Smooth muscle cell (in vitro differentiated cells): ENCODE data around the gene BIN1. TPM values are rescaled to one million over a fixed set of nuclear protein-coding genes. Genes with fewer than 3 reads are reported as not detected.

ENCODE experiments used
- DNase-seq: peaks from one replicate; lab custom pipeline; 2025; ENCODE audit not compliant: unreplicated experiment; lab: John Stamatoyannopoulos, UW
- H2AFZ ChIP-seq: fragments of 200-600 bp; sonication (generic); 2 replicates; pipeline ENCODE4 v1.6.0; 2016; ENCODE audit warnings: antibody characterized with exemption, low read depth, mild to moderate bottlenecking
- H3F3A ChIP-seq: fragments of 200-600 bp; sonication (generic); 2 replicates; pipeline ENCODE4 v1.6.0; 2017; ENCODE audit warnings: antibody characterized with exemption, low read depth
- H3K27ac ChIP-seq: fragments of 200-600 bp; sonication (generic); 2 replicates; pipeline ENCODE4 v1.5.1; 2016; ENCODE audit warnings: low read depth, mild to moderate bottlenecking
- H3K27me3 ChIP-seq: fragments of 200-600 bp; sonication (generic); 2 replicates; pipeline ENCODE4 v1.6.1; 2016; ENCODE audit warnings: low read depth, mild to moderate bottlenecking
- H3K36me3 ChIP-seq: fragments of 200-600 bp; sonication (generic); 2 replicates; pipeline ENCODE4 v1.5.1; 2016; ENCODE audit warnings: low read depth
- H3K4me1 ChIP-seq: fragments of 200-600 bp; sonication (generic); 2 replicates; pipeline ENCODE4 v1.5.1; 2016; ENCODE audit warnings: low read depth
- H3K4me2 ChIP-seq: fragments of 200-600 bp; sonication (generic); 2 replicates; pipeline ENCODE4 v1.6.0; 2016; ENCODE audit warnings: mild to moderate bottlenecking
- H3K4me3 ChIP-seq: fragments of 200-600 bp; sonication (generic); 2 replicates; pipeline ENCODE4 v1.5.1; 2016; ENCODE audit warnings: mild to moderate bottlenecking
- H3K79me2 ChIP-seq: fragments of 200-600 bp; sonication (generic); 2 replicates; pipeline ENCODE4 v1.6.0; 2016; ENCODE audit warnings: low read depth, mild to moderate bottlenecking
- H3K9ac ChIP-seq: fragments of 200-600 bp; sonication (generic); 2 replicates; pipeline ENCODE4 v1.6.0; 2016; ENCODE audit warnings: low read depth
- H3K9me3 ChIP-seq: fragments of 200-600 bp; sonication (generic); replicated peaks from 2 replicates; pipeline ENCODE4 v1.5.1; 2016; ENCODE audit warnings: low read depth
- H4K20me1 ChIP-seq: fragments of 200-600 bp; sonication (generic); 2 replicates; pipeline ENCODE4 v1.6.0; 2016; ENCODE audit warnings: low read depth
- WGBS: methylation state at CpG from one replicate; pipeline ENCODE4 v1.1.7; 2016; ENCODE audit warnings: low lambda C conversion rate; 5-methylcytosine and 5-hydroxymethylcytosine counted together
- polyA plus RNA-seq: library from polyadenylated mRNA; unstranded; fragments of >200 nt; fragmentation: Nextera tagmentation; extraction: Ambion mirVana; gene quantifications from 2 replicates; pipeline ENCODE4 v1.2.1, GENCODE V29; 2016
- total RNA-seq: library from RNA; depleted of rRNA; stranded (reverse); fragments of >200 nt; gene quantifications from 2 replicates; pipeline ENCODE4 v1.2.3, GENCODE V29; 2014
- TF ChIP-seq, protein P1 (sequence below): fragments of 200-600 bp; sonication (generic); IDR thresholded peaks from 2 replicates; pipeline ENCODE4 v1.5.1; 2017; ENCODE audit warnings: borderline replicate concordance, mild to moderate bottlenecking, antibody characterized with exemption; ENCODE audit not compliant: insufficient read depth, poor library complexity, severe bottlenecking

The BIN1 gene
- total and polyA plus RNA-seq, 2 experiments from 2014 or later, result 25.4 to 32.4 TPM

DNA sequence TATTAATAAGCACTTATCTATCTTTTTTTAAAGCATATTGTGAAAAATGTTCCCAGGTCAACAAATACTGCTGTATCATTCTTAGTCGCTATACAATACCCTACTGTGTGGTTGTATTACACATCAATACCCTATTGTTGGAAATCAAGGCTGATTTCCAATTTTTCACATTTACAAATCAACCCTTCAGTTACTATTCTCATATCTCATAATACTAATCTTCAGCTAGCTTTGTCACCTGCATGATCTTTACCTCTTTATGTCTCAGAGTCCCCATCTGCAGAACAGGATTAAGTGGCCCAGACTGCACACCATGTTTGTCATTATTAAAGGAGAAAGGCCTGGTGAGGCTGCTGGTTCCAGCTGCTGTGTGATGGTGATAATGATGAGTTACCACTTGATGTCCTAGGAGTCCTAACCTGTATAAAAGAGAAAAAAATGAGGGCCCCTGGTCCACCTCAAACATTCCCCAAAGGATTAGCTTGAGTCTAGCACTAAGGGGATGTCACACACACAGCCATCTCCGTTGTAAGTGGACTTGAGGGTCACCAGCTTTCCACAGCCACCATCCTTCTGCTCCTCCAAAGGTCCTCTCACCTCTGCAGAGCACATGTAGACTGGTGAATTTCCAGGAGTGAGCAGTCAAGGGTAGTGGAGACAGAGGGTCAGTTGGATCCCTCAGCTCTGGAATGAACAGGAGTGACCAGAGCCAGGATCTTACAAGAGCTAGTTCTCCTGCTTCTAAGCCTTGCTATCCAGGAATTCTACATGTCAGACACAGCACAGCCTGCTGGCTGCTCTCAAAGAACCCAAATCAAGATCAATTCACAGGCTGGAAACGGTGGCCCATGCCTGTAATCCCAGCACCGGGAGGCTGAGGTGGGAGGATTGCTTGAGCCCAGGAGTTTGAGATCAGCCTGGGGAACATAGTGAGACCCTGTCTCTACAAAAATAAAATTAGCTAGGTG is 36.0 kb upstream of the BIN1 start:
- peaks cover 18% of the 10 kb centered on the region for H3F3A ChIP-seq
- no peaks in the 10 kb centered on the region for H4K20me1 ChIP-seq
- no peak overlapping the region for H3K9ac ChIP-seq
- H3K4me2 ChIP-seq, result no peak overlapping the region
- H3K36me3 ChIP-seq, result no peaks in the 10 kb centered on the region
- H2AFZ ChIP-seq, result peak overlapping the region; percentile 85
- no peaks in the 10 kb centered on the region for H3K9me3 ChIP-seq
- H3K27me3 ChIP-seq, result no peaks in the 10 kb centered on the region
- H3K4me3 ChIP-seq, result no peak overlapping the region
- no peaks in the 10 kb centered on the region for H3K79me2 ChIP-seq
- DNase-seq, result no peak
- peak overlapping the region; percentile 60 for H3K27ac ChIP-seq
- H3K4me1 ChIP-seq, result peaks cover 7% of the 10 kb centered on the region
- TF ChIP-seq, protein P1, sequence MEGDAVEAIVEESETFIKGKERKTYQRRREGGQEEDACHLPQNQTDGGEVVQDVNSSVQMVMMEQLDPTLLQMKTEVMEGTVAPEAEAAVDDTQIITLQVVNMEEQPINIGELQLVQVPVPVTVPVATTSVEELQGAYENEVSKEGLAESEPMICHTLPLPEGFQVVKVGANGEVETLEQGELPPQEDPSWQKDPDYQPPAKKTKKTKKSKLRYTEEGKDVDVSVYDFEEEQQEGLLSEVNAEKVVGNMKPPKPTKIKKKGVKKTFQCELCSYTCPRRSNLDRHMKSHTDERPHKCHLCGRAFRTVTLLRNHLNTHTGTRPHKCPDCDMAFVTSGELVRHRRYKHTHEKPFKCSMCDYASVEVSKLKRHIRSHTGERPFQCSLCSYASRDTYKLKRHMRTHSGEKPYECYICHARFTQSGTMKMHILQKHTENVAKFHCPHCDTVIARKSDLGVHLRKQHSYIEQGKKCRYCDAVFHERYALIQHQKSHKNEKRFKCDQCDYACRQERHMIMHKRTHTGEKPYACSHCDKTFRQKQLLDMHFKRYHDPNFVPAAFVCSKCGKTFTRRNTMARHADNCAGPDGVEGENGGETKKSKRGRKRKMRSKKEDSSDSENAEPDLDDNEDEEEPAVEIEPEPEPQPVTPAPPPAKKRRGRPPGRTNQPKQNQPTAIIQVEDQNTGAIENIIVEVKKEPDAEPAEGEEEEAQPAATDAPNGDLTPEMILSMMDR, result no peak
- 80% methylated on average over 4 of the region's 4 CpGs for WGBS

DNA sequence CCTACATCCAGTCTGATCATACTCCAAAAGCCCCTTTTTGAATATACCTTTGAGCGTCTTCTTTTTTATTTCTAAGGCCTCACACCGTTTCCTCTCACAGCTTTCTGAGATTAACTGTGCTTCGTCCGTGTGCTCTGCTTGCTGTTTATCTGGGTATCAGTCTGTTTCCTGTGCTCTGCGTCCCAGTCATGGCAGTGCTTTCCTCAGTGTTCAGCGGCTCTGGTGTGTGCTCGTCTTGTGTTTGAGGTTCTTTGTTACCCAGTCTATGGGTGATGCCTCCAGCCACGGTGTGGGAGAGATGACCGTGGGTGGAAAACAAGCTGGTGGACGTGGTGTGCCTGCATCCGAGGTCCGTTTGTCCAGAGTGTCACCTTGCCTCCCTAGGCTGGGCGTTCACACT is 33.6 kb upstream of the BIN1 start:
- Histone ChIP-seq H2AFZ (peak overlapping the region; percentile 61), H3K4me1 (no peaks in the 10 kb centered on the region), H3K9me3 (no peaks in the 10 kb centered on the region), H3K4me2 (no peak overlapping the region), H3K27ac (no peak overlapping the region), H4K20me1 (no peaks in the 10 kb centered on the region), H3K9ac (no peak overlapping the region), H3K79me2 (no peaks in the 10 kb centered on the region), H3K36me3 (no peaks in the 10 kb centered on the region), H3K27me3 (no peaks in the 10 kb centered on the region), H3F3A (peaks cover 18% of the 10 kb centered on the region), H3K4me3 (no peak overlapping the region)
- WGBS, result 46% methylated on average over 13 of the region's 13 CpGs
- TF ChIP-seq, protein P1, result no peak
- no peak for DNase-seq

DNA sequence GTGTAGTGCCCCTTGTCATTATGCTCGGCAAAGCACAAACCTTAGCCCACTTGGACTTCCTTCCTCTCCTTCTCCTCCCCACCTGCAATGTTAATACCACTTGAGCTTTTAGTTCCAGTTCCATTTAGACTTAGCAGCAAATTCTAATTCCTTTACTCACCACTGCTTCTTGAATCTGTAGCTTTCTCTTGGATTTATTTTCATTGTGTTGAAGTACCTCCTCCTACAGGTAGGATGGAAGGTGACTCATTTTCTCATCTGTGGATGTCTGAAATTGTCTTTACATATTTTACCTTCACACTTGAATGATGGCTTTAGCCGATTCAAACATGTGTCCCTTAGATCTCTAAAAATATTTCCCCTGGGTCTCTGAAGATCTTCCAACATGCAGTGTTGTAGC is 32.8 kb upstream of the BIN1 start:
- no peaks in the 10 kb centered on the region for H3K4me1 ChIP-seq
- H3K27me3 ChIP-seq, result no peaks in the 10 kb centered on the region
- H3K79me2 ChIP-seq, result no peaks in the 10 kb centered on the region
- no peaks in the 10 kb centered on the region for H3K9me3 ChIP-seq
- peaks cover 11% of the 10 kb centered on the region for H3F3A ChIP-seq
- H3K4me2 ChIP-seq, result no peak overlapping the region
- no peaks in the 10 kb centered on the region for H4K20me1 ChIP-seq
- no peak overlapping the region for H2AFZ ChIP-seq
- no peaks in the 10 kb centered on the region for H3K36me3 ChIP-seq
- DNase-seq, result no peak
- H3K4me3 ChIP-seq, result no peak overlapping the region
- 88% methylated on average over 2 of the region's 2 CpGs for WGBS
- TF ChIP-seq, protein P1, result no peak
- no peak overlapping the region for H3K9ac ChIP-seq
- H3K27ac ChIP-seq, result no peak overlapping the region

DNA sequence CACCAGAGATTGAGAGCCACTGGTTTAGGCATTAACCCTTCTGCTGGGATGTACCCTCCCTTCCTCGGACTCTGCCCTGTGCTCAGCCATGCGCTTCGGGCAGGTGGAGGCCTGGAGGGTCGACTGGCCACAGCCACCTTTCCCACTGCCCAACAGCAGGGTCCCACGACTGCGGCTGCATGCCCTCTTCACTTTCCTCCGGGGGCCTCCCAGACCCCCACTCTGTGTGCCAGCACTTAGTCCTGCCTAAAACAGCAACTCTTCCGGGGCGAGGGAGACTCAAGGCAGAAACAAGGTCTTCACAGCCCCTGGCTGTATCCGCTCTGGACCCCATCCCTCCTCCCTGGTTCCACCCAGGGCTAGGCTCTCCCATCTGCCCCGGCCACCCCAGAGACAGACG is 31.3 kb upstream of the BIN1 start:
- H3K27me3 ChIP-seq, result no peaks in the 10 kb centered on the region
- TF ChIP-seq, protein P1, result no peak
- H3K9me3 ChIP-seq, result no peaks in the 10 kb centered on the region
- no peak overlapping the region for H2AFZ ChIP-seq
- no peaks in the 10 kb centered on the region for H4K20me1 ChIP-seq
- no peaks in the 10 kb centered on the region for H3K36me3 ChIP-seq
- no peak overlapping the region for H3K4me2 ChIP-seq
- no peak for DNase-seq
- no peak overlapping the region for H3K9ac ChIP-seq
- no peak overlapping the region for H3K4me3 ChIP-seq
- H3K27ac ChIP-seq, result no peak overlapping the region
- H3F3A ChIP-seq, result no peaks in the 10 kb centered on the region
- H3K4me1 ChIP-seq, result no peaks in the 10 kb centered on the region
- WGBS, result 95% methylated on average over 12 of the region's 12 CpGs
- H3K79me2 ChIP-seq, result no peaks in the 10 kb centered on the region
